PFSK-1 (cell line): ENCODE measurements around the gene FBXL7.

ENCODE experiments used
- FOXP2 ChIP-seq: optimal IDR thresholded peaks from 2 replicates; pipeline ENCODE3; 2011; ENCODE audit warnings: borderline replicate concordance, control low read depth, inconsistent platforms; ENCODE audit not compliant: insufficient read depth; ENCODE audit errors: extremely low read length, extremely low read depth
- POLR2AphosphoS5 ChIP-seq: IDR thresholded peaks from 2 replicates; pipeline ENCODE4 v1.6.1; 2012; ENCODE audit warnings: low read depth, mild to moderate bottlenecking, control low read depth, low read length, moderate library complexity
- SIN3A ChIP-seq: IDR thresholded peaks from 2 replicates; pipeline ENCODE4 v1.6.1; 2012; ENCODE audit warnings: mild to moderate bottlenecking, low read length, moderate library complexity, borderline replicate concordance; ENCODE audit not compliant: insufficient read depth
- TAF1 ChIP-seq: IDR thresholded peaks from 2 replicates; pipeline ENCODE4 v1.6.1; 2012; ENCODE audit warnings: low read length, control low read depth, borderline replicate concordance; ENCODE audit not compliant: insufficient read depth
- TF ChIP-seq, protein P1 (sequence below), 2 experiments: IDR thresholded peaks; 2 replicates each; pipeline versions ENCODE4 v1.6.1 to v1.8.0; 2011 to 2012; ENCODE audit warnings: low read depth in 2 of 2, low read length in 2 of 2, control low read depth in 1 of 2, inconsistent platforms in 1 of 2, mild to moderate bottlenecking in 1 of 2, moderate library complexity in 1 of 2; ENCODE audit not compliant: insufficient read depth in 1 of 2

The FBXL7 gene

DNA sequence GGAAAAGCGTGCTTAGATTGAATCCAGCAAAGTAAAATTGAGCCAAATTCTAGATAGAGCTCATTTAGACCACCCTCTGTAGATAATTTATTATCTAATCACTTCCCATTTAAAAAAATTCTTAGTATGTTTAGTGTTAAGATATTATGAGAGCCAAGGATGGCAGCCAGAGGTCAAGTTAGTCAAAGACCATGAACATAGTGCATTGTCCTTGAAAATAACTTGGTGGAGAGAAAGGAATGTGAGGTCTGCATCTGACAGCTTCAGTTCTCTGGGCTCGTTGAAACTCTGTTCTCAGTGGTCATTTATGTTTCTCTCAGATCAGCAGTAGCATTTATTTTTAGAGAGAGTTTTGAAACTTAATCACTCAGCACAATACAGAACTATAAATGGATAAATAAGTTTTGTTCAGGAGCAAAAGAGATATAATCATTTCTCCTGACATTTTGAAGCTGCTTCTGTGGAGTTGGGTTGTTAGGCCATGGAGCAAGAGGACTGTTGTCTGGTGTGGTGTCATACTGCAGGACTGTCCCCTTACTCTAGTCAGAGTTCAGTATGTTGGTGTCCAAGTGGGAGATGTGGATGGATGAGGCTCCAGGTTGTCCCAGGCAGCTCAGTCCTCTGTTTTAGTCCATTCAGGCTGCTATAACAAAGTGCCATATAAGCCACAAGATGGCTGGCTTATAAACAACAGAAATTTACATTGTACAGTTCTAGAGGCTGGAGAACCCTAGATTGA is 337.7 kb downstream of the FBXL7 start:
- TF ChIP-seq POLR2AphosphoS5 (no peak), SIN3A (no peak), TAF1 (no peak)
- TF ChIP-seq, protein P1, sequence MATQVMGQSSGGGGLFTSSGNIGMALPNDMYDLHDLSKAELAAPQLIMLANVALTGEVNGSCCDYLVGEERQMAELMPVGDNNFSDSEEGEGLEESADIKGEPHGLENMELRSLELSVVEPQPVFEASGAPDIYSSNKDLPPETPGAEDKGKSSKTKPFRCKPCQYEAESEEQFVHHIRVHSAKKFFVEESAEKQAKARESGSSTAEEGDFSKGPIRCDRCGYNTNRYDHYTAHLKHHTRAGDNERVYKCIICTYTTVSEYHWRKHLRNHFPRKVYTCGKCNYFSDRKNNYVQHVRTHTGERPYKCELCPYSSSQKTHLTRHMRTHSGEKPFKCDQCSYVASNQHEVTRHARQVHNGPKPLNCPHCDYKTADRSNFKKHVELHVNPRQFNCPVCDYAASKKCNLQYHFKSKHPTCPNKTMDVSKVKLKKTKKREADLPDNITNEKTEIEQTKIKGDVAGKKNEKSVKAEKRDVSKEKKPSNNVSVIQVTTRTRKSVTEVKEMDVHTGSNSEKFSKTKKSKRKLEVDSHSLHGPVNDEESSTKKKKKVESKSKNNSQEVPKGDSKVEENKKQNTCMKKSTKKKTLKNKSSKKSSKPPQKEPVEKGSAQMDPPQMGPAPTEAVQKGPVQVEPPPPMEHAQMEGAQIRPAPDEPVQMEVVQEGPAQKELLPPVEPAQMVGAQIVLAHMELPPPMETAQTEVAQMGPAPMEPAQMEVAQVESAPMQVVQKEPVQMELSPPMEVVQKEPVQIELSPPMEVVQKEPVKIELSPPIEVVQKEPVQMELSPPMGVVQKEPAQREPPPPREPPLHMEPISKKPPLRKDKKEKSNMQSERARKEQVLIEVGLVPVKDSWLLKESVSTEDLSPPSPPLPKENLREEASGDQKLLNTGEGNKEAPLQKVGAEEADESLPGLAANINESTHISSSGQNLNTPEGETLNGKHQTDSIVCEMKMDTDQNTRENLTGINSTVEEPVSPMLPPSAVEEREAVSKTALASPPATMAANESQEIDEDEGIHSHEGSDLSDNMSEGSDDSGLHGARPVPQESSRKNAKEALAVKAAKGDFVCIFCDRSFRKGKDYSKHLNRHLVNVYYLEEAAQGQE (IDR thresholded peaks at IDR 0.05; ENCODE audit: insufficient read depth in 1 of 2, low read depth in 2 of 2, low read length in 2 of 2) = no peak

DNA sequence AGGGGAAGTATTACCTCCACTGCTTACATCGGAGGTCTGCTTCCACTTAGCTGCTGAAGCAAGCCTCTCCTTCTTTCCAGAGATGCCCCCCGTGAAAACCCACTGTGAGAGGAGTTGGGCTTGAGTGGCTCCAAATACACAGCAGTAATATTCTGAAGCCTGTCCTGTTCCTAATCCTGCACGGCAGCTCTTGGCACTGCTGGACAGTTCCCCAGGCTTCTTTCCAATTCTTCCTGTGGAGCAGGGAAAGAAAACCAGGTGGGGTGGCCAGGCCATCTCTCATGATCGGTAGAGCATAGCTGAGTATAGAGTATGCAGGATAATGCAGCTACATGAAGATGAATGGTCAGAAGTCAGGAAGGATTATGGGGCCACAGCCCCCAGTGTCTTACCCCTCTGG is 344.3 kb downstream of the FBXL7 start:
- TF ChIP-seq, protein P1 (IDR thresholded peaks at IDR 0.05; ENCODE audit: insufficient read depth in 1 of 2, low read depth in 2 of 2, low read length in 2 of 2) = peak; percentile 77 to 92
- no peak for TF ChIP-seq SIN3A

DNA sequence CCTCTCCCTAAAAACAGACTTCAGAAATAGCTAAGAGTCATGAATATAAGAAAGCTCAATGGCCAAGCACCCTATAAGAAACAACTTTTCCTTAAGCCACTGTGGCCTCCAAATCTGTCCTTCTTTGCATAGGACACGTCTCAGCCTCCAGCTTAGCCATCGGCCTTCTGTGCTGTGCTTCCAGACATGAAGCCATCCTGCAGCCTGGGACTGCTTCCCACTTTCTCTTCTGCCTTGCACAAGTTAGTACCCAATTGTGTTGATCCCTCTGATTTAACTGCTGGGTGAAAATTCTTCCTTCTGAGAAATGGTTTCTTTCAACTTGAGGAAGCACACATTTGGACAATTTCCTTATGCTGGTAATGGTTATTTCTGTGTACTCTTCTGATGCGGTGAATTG is 344.9 kb downstream of the FBXL7 start:
- TF ChIP-seq TAF1 (no peak), POLR2AphosphoS5 (no peak), FOXP2 (no peak), SIN3A (no peak)
- TF ChIP-seq, protein P1 (IDR thresholded peaks at IDR 0.05; ENCODE audit: insufficient read depth in 1 of 2, low read depth in 2 of 2, low read length in 2 of 2) = no peak

DNA sequence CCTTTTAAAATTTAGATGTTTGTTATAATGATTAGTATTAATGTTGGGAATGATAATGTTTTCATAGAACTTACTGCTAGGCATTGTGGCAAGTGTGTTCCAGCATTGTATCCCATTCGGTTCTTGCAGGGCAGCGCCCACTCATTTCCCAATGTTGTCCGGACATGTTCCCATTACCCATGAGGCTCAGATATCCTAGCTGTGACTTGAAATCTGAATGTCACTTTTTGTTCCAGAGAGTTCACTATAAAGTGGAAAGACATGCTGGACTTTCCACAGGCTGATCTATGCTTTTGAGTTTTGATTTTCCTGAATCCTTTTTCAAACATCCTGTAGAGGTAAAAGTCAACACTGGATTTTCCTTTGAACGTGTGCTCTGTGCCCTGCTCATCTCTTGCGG is 350.6 kb downstream of the FBXL7 start:
- TF ChIP-seq FOXP2 = no peak
- TF ChIP-seq SIN3A = no peak
- TF ChIP-seq, protein P1 (IDR thresholded peaks at IDR 0.05; ENCODE audit: insufficient read depth in 1 of 2, low read depth in 2 of 2, low read length in 2 of 2) = no peak
- TF ChIP-seq POLR2AphosphoS5 = no peak
- TF ChIP-seq TAF1 = no peak

DNA sequence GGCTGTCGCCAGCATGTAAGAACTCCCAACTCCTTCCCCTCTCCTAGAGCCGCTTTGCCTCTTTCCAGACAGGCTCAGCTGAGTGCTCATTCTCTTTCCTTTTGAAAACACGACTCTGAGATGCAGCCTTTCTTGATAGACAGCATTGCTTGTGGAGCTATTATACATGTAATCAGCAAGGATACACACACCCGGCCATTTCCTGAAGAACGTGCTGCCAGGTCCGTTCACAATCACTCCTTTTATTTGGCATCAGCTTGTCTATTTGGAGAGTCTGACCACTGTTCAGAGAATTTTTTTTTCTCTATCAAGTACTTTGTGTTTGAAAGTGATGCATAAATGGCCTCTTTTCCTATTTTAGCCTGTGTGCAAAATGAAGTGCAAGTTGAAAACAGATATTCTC is 351.0 kb downstream of the FBXL7 start:
- TF ChIP-seq, protein P1 (IDR thresholded peaks at IDR 0.05; ENCODE audit: insufficient read depth in 1 of 2, low read depth in 2 of 2, low read length in 2 of 2) = no peak
- TF ChIP-seq POLR2AphosphoS5 (no peak), TAF1 (no peak), SIN3A (no peak), FOXP2 (no peak)
